Tibial artery (tissue), 4 donors: ENCODE data around the gene GALNT14.

Source experiments
- DNase-seq, 2 donors: peaks; one replicate each; pipeline ENCODE4 v3.0.0-alpha.2; 2019
- H3K27ac ChIP-seq, 2 donors: fragments of 200-600 bp; sonication (generic) in 1 of 2; 1 replicate in 1 of 2; 2 replicates in 1 of 2; pipeline ENCODE4 v1.5.1; 2018 to 2019; ENCODE audit warnings: mild to moderate bottlenecking in 1 of 2
- H3K27me3 ChIP-seq, 2 donors: fragments of 200-600 bp; sonication (generic) in 1 of 2; one replicate each; pipeline versions ENCODE4 v1.5.1 to v1.6.0; 2016 to 2019
- H3K36me3 ChIP-seq, 3 donors: fragments of 200-600 bp; sonication (generic) in 2 of 3; one replicate each; pipeline ENCODE4 v1.5.1; 2016 to 2019; ENCODE audit warnings: mild to moderate bottlenecking in 2 of 3
- H3K4me1 ChIP-seq, 4 donors: fragments of 200-600 bp; sonication (generic) in 2 of 4; 1 replicate in 3 of 4; 2 replicates in 1 of 4; pipeline ENCODE4 v1.5.1; 2016 to 2019
- H3K4me3 ChIP-seq, 2 donors: fragments of 200-600 bp; sonication (generic) in 1 of 2; 1 replicate in 1 of 2; 2 replicates in 1 of 2; pipeline ENCODE4 v1.5.1; 2018 to 2019; ENCODE audit warnings: mild to moderate bottlenecking in 2 of 2
- H3K9me3 ChIP-seq, 3 donors: fragments of 200-600 bp; sonication (generic) in 1 of 3; one replicate each; pipeline ENCODE4 v1.5.1; 2016 to 2019
- intact Hi-C: fragments of 100-400 bp; cut with DNase I; formaldehyde crosslinking; loops from one replicate; pipeline ENCODE4 v1.15.0; 2023; ENCODE audit warnings: low total_unique reads
- TF ChIP-seq, protein P1 (sequence below), 2 experiments: fragments of 200-600 bp in 1 of 2; fragments of 450-650 bp in 1 of 2; IDR thresholded peaks; one replicate each; pipeline ENCODE4 v1.5.1; 2017 to 2019; ENCODE audit warnings: antibody characterized with exemption in 2 of 2, mild to moderate bottlenecking in 1 of 2, moderate library complexity in 1 of 2

The GALNT14 gene

GRCh38 chr2:30865892-30866681, 272.2 kb downstream of the GALNT14 start:
- no peaks in the 10 kb centered on the region for H3K4me1 ChIP-seq
- no peaks in the 10 kb centered on the region for H3K9me3 ChIP-seq
- H3K36me3 ChIP-seq, result no peaks in the 10 kb centered on the region
- DNase-seq, result no peak
- H3K27ac ChIP-seq, result no peak overlapping the region
- TF ChIP-seq, protein P1, sequence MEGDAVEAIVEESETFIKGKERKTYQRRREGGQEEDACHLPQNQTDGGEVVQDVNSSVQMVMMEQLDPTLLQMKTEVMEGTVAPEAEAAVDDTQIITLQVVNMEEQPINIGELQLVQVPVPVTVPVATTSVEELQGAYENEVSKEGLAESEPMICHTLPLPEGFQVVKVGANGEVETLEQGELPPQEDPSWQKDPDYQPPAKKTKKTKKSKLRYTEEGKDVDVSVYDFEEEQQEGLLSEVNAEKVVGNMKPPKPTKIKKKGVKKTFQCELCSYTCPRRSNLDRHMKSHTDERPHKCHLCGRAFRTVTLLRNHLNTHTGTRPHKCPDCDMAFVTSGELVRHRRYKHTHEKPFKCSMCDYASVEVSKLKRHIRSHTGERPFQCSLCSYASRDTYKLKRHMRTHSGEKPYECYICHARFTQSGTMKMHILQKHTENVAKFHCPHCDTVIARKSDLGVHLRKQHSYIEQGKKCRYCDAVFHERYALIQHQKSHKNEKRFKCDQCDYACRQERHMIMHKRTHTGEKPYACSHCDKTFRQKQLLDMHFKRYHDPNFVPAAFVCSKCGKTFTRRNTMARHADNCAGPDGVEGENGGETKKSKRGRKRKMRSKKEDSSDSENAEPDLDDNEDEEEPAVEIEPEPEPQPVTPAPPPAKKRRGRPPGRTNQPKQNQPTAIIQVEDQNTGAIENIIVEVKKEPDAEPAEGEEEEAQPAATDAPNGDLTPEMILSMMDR (IDR thresholded peaks at IDR 0.05), result no peak
- intact Hi-C loops, result no loop called here
- H3K27me3 ChIP-seq, result no peaks in the 10 kb centered on the region
- H3K4me3 ChIP-seq, result no peak overlapping the region

GRCh38 chr2:30865243-30865642, 273.0 kb downstream of the GALNT14 start:
- TF ChIP-seq, protein P1 (IDR thresholded peaks at IDR 0.05), result no peak
- no peak overlapping the region for H3K27ac ChIP-seq
- no peaks in the 10 kb centered on the region for H3K27me3 ChIP-seq
- no peak overlapping the region for H3K4me3 ChIP-seq
- intact Hi-C loops, result no loop called here
- no peaks in the 10 kb centered on the region for H3K9me3 ChIP-seq
- no peak for DNase-seq
- H3K4me1 ChIP-seq, result no peaks in the 10 kb centered on the region
- no peaks in the 10 kb centered on the region for H3K36me3 ChIP-seq

DNA sequence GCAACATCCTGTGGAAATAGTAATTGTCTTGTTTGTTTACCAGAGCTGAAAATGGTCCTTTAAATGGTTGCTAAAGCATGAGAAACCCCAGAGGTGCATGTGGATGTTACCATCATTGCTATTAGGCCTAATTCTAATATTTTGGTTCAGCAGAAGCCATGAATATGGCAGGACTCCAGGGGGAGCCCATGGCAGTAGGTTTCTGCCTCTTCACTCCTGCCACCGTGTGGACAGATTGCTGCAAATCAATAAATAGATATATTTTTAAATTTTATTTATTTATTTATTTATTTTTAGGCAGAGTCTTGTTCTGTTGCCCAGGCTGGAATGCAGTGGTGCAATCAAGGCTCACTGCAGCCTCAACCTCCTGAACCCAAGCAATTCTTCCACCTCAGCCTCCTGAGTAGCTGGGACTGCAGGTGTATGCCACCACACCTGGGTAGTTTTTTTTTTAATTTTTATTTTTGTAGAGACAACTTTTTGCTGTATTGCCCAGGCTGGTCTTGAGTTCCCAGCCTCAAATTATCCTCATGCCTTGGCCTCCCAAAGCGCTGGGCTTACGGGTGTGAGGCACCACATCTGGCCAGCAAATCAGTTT, 276.1 kb downstream of the GALNT14 start:
- Histone ChIP-seq H3K27me3 (no peaks in the 10 kb centered on the region), H3K27ac (no peak overlapping the region), H3K9me3 (no peaks in the 10 kb centered on the region), H3K4me3 (no peak overlapping the region), H3K36me3 (no peaks in the 10 kb centered on the region), H3K4me1 (no peaks in the 10 kb centered on the region)
- TF ChIP-seq, protein P1 (IDR thresholded peaks at IDR 0.05), result peak in 1 of 2 experiments; percentile 22
- intact Hi-C loops, result no loop called here
- peak in 1 of 2 donors; percentile 28 for DNase-seq

- TF ChIP-seq, protein P1 (IDR thresholded peaks at IDR 0.05), result no peak
- Histone ChIP-seq H3K36me3 (no peaks in the 10 kb centered on the region), H3K27me3 (no peaks in the 10 kb centered on the region), H3K4me3 (no peak overlapping the region), H3K4me1 (no peaks in the 10 kb centered on the region), H3K27ac (no peak overlapping the region), H3K9me3 (no peaks in the 10 kb centered on the region)
- intact Hi-C loops, result no loop called here
- no peak for DNase-seq
These were observed 277.5 kb downstream of the GALNT14 start for GRCh38 chr2:30860726-30861125.
